22Rv1 (cell line): ENCODE results near the gene UPP2.

Source experiments
- CTCF ChIP-seq: fragments of 450-650 bp; IDR thresholded peaks from 2 replicates; pipeline ENCODE4 v1.5.1; 2017; ENCODE audit warnings: mild to moderate bottlenecking
- ZFX ChIP-seq: fragments of 450-650 bp; IDR thresholded peaks from 2 replicates; pipeline ENCODE4 v1.6.1; 2017; ENCODE audit warnings: antibody characterized with exemption, borderline replicate concordance

GRCh38 chr2:158099716-158100115 is 2.0 kb upstream of the UPP2 start:
- no peak for TF ChIP-seq CTCF
- no peak for TF ChIP-seq ZFX
